Measurements from ENCODE around the gene MUC4. TPM values are rescaled to one million over a fixed set of nuclear protein-coding genes. Genes with fewer than 3 reads are reported as not detected.

Gene MUC4
- polyA plus RNA-seq, 1 experiment: not detected

GRCh38 chr3:195856410-195857084 lies 44.8 kb upstream of the MUC4 start:
- H3K27ac ChIP-seq (ENCODE audit: low read depth, low read length): no peak overlapping the region
- ChIA-PET POLR2A (no interaction called here), CTCF (interaction anchor here (11.1 kb wide), 1 partner anchor 35 kb away, joined by 143 read pairs; no protein-coding TSS in a partner anchor)
- TF ChIP-seq CTCF (IDR thresholded peaks at IDR 0.05; ENCODE audit: low read depth, low read length): no peak
- H3K9me3 ChIP-seq (ENCODE audit: control insufficient read depth, insufficient read depth, low read length): no peaks in the 10 kb centered on the region; the same call in 1 of the 2 replicates
- no peaks in the 10 kb centered on the region for H3K27me3 ChIP-seq (ENCODE audit: control insufficient read depth, insufficient read depth, low read length)
- no peak overlapping the region for H3K4me3 ChIP-seq (ENCODE audit: low read depth, low read length)
- DNase-seq (ENCODE audit: low read depth, low spot score): no peak

GRCh38 chr3:195855471-195856409 lies 44.0 kb upstream of the MUC4 start:
- H3K27ac ChIP-seq (ENCODE audit: low read depth, low read length): no peak overlapping the region
- no peak for TF ChIP-seq CTCF (IDR thresholded peaks at IDR 0.05; ENCODE audit: low read depth, low read length)
- H3K4me3 ChIP-seq (ENCODE audit: low read depth, low read length): no peak overlapping the region
- no peak for DNase-seq (ENCODE audit: low read depth, low spot score)
- no peaks in the 10 kb centered on the region for H3K27me3 ChIP-seq (ENCODE audit: control insufficient read depth, insufficient read depth, low read length)
- H3K9me3 ChIP-seq (ENCODE audit: control insufficient read depth, insufficient read depth, low read length): no peaks in the 10 kb centered on the region; the same call in 1 of the 2 replicates
- ChIA-PET CTCF (interaction anchor here (11.1 kb wide), 1 partner anchor 36 kb away, joined by 143 read pairs; no protein-coding TSS in a partner anchor), POLR2A (no interaction called here)

DNA sequence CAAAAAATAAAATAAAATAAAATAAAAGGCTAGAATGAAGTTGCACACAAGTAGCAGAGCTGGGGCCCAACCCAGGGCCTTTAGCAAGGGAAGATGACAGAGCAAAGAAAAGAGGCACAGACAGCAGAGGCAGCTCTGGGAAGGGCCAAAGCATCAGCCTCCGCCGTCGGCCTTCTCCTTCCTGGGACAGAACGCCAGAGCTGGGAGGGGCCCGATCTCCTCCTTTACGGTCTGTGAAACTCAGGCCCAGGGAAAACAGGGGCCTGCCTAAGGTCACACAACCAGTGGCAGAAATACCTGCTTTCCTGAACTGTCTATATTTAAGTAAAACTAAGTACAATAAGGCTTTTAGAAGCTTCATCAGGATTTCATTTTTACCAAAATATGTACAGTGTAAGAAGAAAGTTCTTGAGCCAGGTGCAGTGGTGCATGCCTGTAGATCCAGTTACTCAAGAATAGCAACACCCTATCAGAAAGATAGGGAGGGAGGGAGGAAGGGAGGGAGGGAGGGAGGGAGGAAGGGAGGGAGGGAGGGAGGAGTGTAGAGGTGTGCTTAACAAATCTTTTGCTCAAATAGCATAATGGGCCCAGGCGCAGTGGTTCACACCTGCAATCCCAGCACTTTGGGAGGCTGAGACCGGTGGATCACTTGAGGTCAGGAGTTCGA lies 43.0 kb upstream of the MUC4 start:
- H3K27me3 ChIP-seq (ENCODE audit: control insufficient read depth, insufficient read depth, low read length): no peaks in the 10 kb centered on the region
- ChIA-PET POLR2A (interaction anchor here (0.5 kb wide), 1 partner anchor 40 kb away, joined by 4 read pairs; no protein-coding TSS in a partner anchor), CTCF (interaction anchor here (1.0 to 11.1 kb wide), 3 partner anchors 9 to 218 kb away, joined by 3 to 143 read pairs (median 3); no protein-coding TSS in a partner anchor)
- H3K4me3 ChIP-seq (ENCODE audit: low read depth, low read length): no peak overlapping the region
- no peak for DNase-seq (ENCODE audit: low read depth, low spot score)
- H3K9me3 ChIP-seq (ENCODE audit: control insufficient read depth, insufficient read depth, low read length): no peaks in the 10 kb centered on the region
- no peak for TF ChIP-seq CTCF (IDR thresholded peaks at IDR 0.05; ENCODE audit: low read depth, low read length)
- no peak overlapping the region for H3K27ac ChIP-seq (ENCODE audit: low read depth, low read length)

GRCh38 chr3:195853996-195854395 lies 42.3 kb upstream of the MUC4 start:
- CTCF ChIA-PET: interaction anchor here (0.6 to 11.1 kb wide), 4 partner anchors 9 to 219 kb away, joined by 3 to 143 read pairs (median 3); no protein-coding TSS in a partner anchor
- Histone ChIP-seq H3K27me3 (ENCODE audit: control insufficient read depth, insufficient read depth, low read length) (no peaks in the 10 kb centered on the region), H3K4me3 (ENCODE audit: low read depth, low read length) (no peak overlapping the region), H3K27ac (ENCODE audit: low read depth, low read length) (no peak overlapping the region), H3K9me3 (ENCODE audit: control insufficient read depth, insufficient read depth, low read length) (no peaks in the 10 kb centered on the region)
- POLR2A ChIA-PET: interaction anchor here (0.5 kb wide), 1 partner anchor 41 kb away, joined by 4 read pairs; no protein-coding TSS in a partner anchor
- DNase-seq (ENCODE audit: low read depth, low spot score): no peak
- no peak for TF ChIP-seq CTCF (IDR thresholded peaks at IDR 0.05; ENCODE audit: low read depth, low read length)
